Measurements from ENCODE around the gene NMU. TPM values are rescaled to one million over a fixed set of nuclear protein-coding genes. Genes with fewer than 3 reads are reported as not detected.

The NMU gene, protein sequence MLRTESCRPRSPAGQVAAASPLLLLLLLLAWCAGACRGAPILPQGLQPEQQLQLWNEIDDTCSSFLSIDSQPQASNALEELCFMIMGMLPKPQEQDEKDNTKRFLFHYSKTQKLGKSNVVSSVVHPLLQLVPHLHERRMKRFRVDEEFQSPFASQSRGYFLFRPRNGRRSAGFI
- 0.81 TPM in 1 of 2 replicates, not detected in the other for total RNA-seq

DNA sequence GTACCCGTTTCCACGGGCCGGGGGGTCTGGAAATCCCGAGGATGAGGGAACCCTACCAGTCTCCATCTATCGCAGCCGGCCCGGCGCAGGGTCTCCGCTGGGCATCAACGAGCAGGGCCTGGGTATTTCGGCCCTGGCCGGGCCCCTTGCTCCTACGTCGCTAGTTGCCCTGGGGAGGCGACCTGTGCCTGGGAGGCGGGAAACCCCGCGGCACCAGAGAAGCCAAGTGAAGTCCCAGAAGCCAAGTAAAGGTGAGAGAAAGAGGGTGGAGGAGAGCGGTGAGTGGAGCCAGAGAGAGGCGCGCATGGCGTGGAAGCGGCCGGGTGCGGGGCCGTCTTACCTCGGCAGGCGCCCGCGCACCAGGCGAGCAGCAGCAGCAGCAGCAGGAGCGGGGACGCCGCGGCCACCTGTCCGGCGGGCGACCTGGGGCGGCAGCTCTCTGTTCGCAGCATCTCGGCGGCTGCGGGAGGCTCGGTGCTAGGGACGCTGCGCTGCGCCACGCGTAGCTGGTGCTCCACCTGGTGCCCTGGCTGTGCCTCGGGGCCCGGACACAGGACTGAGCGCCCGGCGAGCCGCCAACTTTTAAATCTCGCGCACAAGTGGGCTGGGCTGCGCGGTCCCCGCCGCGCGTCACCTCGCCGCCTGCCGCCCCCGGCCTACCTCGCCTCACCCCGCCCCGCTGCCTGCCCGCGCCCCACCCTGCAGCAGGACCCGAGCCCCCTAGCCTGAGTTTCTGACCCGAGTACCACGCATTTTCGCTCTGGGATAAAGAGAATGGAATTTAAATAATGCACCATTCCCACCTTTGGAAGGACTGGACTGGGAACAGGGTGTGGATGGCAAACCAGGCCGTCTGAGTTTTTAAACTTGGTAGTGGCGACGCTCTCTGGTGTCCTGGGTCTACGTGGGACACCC is at the start of gene NMU:
TSS of gene NMU (minus strand) at position 558 of the 915 bp plus-strand sequence. CDS start at position 452, 106 bp downstream.

DNA sequence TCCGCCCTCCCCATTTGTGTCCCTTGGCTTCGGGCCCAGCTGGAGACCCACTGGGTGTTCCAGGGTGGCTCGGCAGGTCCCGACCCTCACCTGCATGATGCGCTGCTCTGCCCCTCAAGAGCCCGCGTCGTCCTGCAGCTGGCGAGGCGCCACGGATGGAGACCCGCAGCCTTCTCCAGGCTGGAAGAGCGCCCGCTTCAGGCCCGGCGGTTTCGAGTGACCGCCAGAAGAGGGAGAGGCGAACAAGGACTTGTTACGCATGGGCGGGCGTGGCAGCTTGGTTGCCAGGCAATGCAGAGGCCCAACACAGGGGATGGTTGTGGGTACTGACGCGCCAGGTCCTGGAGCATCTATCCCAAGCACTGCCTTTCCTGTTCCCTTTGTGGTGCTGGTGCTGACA is 44.1 kb downstream of the NMU start, which contains the start of gene PDCL2:
TSS of gene PDCL2 (minus strand) at position 232 of the 400 bp plus-strand sequence. CDS start at position 96, 136 bp downstream.

DNA sequence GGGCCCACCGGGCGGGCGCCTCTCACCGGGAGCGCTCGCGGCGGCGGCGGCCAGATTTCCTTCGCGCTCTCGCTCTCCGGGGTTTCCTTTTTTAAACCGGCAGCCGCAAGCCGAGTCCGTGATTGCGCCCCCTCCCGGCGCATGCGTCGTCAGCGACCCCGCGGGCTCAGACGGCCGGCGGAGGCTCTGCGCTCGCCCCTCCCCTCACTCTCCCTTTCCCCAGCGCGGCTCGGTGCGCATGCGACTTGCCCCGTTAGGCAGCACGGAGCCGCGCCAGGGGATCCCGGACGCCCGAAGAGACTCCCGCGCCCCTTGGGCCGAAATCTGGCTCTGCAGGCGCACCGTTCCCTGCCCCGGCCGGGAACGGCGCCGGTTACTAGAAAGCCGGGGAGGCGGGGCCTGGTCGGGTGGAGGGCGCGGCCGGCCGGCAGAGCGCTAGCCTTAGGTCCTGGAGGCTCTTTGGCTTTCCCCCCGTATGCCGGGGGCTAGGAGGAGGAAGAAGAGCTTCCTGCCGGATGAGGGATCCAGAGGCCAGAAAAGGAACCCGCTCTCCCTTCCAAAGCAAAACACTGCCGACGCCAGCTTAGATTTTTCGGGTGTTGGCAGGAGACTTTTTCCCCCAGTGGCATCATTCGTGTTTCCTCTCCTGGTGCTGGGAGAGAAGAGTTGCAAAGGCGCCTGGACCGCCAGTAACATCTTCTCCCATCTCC is 89.2 kb downstream of the NMU start, which contains the start of gene CLOCK:
TSS of gene CLOCK (minus strand) at position 154 of the 710 bp plus-strand sequence. CDS start 64,124 bp downstream, outside the sequence.

Other genes with a start within 250 kb of the NMU start
- gene TMEM165, start 240.3 kb downstream of the NMU start, total RNA-seq, result 211 and 283 TPM in 2 replicates
- 12.1 and 18.8 TPM in 2 replicates for gene CLOCK, start 89.4 kb downstream of the NMU start, total RNA-seq
- not detected in 2 replicates for gene PDCL2, start 44.1 kb downstream of the NMU start, total RNA-seq
- not detected in 2 replicates for gene EXOC1L, start 183.5 kb upstream of the NMU start, total RNA-seq
- gene EXOC1, start 217.3 kb upstream of the NMU start, total RNA-seq, result 26.4 and 30.5 TPM in 2 replicates

All from cardiac atrium fibroblast (primary cell).